HG02840 (cell line): Measurements from ENCODE around the gene CNTNAP2.
"Not testable (repeated sequence)": the region's sequence is repeated elsewhere in the genome, so short reads cannot be mapped to it uniquely, and the experiment has no call there.

ENCODE experiments used
- ATAC-seq: cut with Tn5 transposase; IDR thresholded peaks from one replicate; pipeline ENCODE4 v1.9.1; 2021; ENCODE audit warnings: mild to moderate bottlenecking, moderate library complexity, moderate number of reproducible peaks; ENCODE audit not compliant: unreplicated experiment, low FRiP score

Gene CNTNAP2

GRCh38 chr7:147756300-147756699 lies 1639.7 kb downstream of the CNTNAP2 start:
- no peak for ATAC-seq

GRCh38 chr7:147759327-147759943 lies 1642.8 kb downstream of the CNTNAP2 start:
- no peak for ATAC-seq

DNA sequence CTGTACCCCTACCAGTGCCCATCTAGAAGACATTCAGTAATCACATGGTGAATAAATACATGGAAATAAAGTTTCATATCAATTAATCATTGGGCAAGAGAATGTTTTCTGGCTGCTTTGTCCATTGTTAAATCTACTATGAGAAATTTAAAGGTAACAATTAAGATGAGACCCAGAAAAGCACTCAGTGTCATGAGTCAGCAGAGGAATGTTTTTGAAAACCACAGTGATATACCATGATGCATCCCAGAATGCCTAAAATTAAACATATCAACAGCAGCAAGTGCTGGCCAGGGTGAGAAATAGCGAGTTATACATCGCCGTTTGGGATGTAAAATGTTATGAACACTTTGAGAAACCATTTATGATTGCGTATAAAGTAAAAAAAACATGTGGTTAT lies 1648.7 kb downstream of the CNTNAP2 start:
- no peak for ATAC-seq

DNA sequence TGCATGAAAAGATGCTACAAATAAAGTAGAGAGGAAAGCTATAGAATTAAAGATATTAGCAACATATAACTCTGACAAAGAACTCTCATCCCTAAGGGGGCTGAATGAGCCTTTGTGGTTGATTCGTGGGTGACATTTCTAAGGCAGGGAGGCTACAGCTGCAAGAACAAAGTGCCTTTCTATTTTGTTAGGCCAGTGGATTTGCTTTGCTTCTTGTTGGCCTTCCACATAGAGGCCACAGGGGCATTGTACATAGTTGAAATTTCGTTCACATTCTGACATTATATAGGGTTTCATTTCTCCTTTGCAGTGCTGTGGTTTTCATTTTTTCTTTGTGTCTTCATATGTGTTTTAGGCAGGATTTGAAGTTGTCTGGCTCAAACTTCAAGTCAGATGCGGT lies 1654.7 kb downstream of the CNTNAP2 start:
- ATAC-seq = no peak

DNA sequence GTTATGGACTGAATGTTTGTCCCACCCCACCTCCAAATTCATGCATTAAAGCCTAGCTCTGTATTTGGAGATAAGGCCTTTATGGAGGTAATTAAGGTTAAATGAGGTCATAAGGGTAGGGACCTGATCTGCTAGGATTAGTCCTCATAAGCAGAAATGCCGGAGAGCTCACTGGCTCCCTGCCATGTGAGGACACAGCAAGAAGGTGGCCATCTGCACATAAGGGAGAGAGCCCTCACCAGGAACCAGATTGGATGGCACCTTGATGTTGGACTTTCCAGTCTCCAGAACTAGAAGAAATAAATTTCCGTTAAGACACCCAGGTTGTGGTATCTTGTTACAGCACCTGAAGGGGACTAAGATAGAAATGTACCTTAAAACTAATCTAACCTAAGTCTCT lies 1657.9 kb downstream of the CNTNAP2 start:
- ATAC-seq = no peak

DNA sequence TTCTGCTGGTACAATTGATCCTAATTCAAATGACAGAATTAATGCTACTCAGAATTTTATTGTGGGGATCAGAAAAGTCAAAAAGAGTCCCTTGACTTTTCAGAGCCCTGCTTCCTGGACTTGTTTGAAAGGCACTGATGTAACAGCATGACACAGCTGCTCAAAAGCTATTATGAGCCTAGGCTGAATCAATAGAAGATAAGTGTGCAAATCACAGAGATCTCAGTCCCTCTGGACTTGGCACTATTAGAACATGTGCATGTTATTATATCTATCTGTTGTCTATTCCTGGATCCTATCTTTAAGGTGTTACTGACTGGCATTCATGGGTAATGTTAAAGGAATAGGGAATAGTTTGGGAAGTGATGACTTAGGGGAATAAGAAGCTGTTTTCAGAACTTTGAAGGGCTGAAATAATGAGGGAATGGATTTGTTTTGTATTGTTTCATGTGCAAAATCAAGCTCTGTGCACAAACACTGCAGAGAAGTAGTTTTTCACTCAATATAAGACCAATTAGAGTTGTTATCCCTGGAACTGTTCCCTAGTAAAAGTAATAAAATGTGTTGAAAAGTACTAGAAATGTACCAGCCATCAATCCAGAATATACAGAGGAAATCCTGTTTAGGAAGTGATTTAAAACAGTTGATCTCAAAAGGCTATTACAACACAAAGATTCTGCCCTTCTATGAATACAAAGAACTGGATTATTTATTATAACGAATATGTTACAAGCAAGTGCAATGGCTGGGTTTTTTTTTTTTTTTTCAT lies 1659.1 kb downstream of the CNTNAP2 start:
- ATAC-seq = no peak

DNA sequence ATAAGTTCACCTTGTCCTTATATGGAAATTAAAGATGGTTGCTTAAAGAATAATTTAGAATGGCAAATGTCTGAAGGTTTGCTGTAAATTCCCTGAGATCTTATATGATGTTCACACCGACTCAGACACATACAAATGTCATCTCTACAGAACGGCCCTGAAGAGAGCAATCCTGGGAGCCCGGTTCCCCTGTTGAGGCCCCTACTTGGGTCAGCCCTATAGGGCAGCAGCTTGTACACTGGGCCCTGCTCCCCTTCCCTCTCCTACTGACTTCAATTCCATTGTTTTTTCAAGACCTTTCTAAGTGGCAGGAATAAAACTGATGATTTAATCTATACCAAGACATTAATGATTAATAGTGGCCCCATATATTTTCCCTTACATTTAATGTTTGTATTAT lies 1660.7 kb downstream of the CNTNAP2 start:
- no peak for ATAC-seq

DNA sequence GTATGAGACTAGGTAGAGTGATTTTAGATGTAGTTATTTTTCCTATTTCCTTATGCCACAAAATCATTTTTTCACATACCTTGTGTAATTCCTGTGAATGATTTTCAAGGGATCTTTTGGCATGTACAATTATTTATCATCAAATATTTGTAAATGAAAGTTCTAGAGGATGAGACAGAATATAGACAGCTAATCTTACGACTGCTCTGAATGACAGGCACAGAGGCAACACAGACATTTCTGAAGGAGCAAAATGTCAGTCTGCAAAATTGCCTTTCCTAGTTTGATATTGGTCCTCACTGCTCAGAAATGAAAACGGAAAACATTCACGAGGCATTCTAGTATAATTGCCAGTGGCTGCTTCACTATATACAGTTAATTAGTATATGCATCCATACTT lies 1663.3 kb downstream of the CNTNAP2 start:
- no peak for ATAC-seq

DNA sequence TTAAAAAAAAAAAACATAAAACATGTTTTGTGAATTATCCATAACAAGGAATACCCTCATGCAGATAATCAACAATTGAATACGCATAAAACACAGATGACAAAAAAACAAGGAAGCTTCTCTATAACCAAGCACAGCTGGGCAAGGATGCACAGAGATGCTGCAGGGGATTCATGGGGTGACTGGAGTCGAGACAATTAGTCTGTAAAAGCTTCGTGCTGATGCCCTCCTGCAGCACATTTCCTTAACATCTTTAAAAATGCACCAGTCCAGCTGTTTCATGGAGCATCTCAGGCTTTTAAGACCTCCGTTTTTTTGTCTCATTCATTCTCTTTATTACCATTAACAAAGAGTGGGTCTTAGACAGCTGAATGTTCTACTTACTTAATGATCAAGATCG lies 1680.0 kb downstream of the CNTNAP2 start:
- no peak for ATAC-seq

GRCh38 chr7:147798001-147798400 lies 1681.4 kb downstream of the CNTNAP2 start:
- ATAC-seq = no peak

DNA sequence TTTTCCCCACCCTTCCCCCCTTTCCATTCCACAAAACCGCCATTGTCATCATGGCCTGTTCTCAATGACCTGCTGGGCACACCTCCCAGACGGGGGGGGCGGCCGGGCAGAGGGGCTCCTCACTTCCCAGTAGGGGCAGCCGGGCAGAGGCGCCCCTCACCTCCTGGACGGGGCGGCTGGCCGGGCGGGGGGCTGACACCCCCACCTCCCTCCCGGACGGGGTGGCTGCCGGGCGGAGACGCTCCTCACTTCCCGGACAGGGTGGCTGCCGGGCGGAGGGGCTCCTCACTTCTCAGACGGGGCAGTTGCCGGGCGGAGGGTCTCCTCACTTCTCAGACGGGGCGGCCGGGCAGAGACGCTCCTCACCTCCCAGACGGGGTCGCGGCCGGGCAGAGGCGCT lies 1685.2 kb downstream of the CNTNAP2 start:
- ATAC-seq = not testable (repeated sequence)

DNA sequence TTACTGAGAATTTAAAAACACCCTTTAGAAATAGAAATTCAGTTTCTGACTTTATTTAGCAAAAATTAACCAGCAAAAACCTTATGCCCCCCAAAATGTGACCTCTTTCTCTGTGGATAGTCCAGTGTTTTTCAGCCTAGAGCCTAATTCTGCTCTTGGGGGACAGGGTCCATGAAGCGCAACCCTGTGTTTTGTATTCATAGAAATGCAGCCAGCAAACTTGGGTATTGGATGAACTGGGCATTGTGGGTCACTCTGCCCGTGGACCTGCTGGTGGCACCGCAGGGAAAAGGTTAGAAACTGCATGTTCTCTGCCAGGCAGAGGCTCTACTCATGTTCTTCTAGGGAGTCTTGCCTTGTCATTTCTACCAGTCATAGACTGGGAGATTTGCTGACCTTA lies 1686.5 kb downstream of the CNTNAP2 start:
- no peak for ATAC-seq

- no peak for ATAC-seq
These were observed 1687.0 kb downstream of the CNTNAP2 start for GRCh38 chr7:147803606-147804005.

DNA sequence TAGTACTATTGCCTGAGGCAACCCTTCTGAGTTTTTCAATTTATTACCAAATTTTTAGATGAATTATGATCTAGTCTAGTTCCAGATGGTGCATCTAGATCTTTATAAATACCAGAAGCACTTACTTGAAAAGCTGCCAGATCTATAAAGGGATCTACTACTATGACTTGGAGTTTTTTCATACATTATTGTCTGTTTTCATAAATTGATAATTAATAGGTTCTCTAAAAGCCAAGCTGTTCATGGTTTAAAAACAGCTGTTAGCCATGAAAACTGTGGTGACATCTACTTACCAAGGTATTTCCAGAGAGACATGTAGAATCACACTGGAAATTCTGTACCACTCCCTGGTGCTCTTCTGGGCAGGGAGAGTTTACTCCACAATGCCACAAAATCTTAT lies 1687.4 kb downstream of the CNTNAP2 start:
- no peak for ATAC-seq

DNA sequence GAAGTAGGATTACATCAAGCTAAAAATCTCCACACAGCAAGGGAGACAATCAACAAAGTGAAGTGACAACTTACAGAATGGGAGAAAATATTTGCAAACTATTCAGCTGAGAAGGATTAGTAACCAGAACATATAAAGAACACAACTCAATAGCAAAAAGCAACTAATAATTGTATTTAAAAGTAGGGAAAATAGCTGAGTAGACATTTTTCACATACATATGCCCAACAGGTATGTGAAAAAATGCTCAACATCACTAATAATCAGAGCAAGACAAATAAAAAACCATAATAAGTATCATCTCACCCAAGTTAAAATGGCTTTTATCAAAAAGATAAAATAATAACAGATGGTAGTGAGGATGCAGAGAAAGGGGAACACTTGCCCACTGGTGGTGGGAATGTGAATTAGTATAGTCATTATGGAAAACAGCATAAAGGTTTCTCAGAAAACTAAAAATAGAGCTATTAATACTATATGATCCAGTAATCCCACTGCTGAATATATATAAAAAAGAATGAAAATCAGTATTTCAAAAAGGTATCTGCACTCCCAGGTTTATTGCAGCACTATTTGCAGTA lies 1689.5 kb downstream of the CNTNAP2 start:
- no peak for ATAC-seq

DNA sequence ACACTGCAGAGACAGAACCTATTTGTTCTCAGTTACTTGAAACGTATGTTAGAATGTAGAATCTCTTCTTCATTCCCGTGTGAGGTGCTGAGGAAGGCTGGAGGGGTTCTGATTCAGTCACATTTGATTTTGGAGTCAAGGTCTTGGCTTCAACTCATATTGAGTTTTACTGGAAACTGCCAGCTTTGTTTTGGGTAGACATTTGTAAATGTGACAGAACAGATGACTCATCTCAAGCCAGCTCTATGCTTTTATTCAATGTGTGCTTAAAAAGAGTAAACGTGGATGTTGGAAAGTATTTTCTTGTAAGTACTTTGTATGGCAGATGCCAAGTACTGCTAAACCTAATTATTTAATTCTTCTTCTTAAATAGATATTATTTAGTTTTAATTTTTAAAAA lies 1693.2 kb downstream of the CNTNAP2 start:
- no peak for ATAC-seq

GRCh38 chr7:147810269-147810668 lies 1693.7 kb downstream of the CNTNAP2 start:
- no peak for ATAC-seq

DNA sequence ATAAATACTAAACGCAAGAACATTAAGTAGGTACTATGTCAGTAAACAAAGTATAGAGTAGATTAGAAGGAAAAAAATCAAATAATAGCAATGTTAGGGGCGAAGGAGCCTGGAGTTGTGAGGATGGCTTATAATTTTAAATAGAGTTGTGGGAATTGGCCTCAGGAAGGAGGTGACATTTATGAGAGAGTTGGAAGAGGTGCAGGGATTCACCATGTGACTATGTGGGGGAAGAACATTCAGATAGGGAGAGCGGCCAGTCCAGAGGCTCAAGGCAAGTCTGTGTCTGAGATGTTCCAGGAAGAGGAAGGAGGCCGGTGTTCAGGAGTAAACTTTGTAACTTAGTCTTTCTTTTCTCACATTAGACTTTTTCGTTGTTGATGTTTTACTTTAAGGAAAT lies 1695.3 kb downstream of the CNTNAP2 start:
- ATAC-seq = no peak

DNA sequence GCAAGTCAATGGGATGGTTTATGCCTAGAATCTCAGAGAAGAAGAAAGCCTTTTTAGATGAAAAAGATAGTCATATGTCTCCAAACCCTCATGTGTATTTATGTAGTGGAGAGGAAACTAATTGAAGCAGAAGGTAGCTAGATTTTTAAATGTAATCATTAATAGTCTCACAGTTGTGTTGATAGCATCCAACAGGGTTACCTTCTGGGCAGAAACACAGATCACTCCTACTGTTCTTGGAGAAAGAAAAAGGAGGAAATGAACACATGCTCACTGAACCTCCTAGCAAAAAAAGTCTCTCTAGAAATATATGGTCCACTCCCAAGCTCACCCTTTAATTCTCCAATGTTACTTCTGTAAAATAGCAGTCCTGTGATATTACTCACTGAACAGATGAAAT lies 1696.7 kb downstream of the CNTNAP2 start:
- ATAC-seq = no peak

- ATAC-seq = no peak
These were observed 1701.7 kb downstream of the CNTNAP2 start for GRCh38 chr7:147818317-147818716.

DNA sequence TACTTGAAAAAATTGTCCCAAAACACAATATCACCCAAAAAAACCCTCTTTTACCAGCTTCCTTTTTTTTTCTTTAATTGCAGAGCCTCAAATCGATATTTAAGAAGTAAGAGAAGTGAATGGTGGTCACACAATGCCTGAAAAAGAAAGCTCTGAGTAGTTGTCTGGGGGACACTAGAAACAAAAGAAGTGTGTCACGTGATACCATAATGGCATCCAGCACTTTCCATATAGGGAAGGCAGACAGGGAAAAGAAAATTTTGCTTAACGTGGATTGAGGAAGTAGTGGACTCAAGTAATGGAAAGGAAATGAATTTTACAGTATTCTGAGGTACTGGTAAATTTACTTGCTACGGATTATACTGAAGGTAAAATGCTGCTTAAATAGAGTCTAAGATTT lies 1708.1 kb downstream of the CNTNAP2 start:
- ATAC-seq = no peak

- ATAC-seq = no peak
These were observed 1712.4 kb downstream of the CNTNAP2 start for GRCh38 chr7:147829016-147829415.
